Upper lobe of right lung (tissue), 1 donor: ENCODE measurements around the gene PLEKHH1. TPM values are rescaled to one million over a fixed set of nuclear protein-coding genes. Genes with fewer than 3 reads are reported as not detected.

ENCODE experiments used
- ATAC-seq: fragments of 200-7000 bp; cut with Tn5 transposase; one replicate; pipeline ENCODE4 v1.9.1; 2020; ENCODE audit warnings: mild to moderate bottlenecking, moderate library complexity
- DNase-seq: peaks from one replicate; pipeline ENCODE4 v3.0.0-alpha.2; 2020
- H3K27ac ChIP-seq: fragments of 200-600 bp; one replicate; pipeline ENCODE4 v1.8.0; 2022
- H3K27me3 ChIP-seq: fragments of 200-600 bp; one replicate; pipeline ENCODE4 v1.8.0; 2022; ENCODE audit warnings: mild to moderate bottlenecking
- H3K36me3 ChIP-seq: fragments of 200-600 bp; one replicate; pipeline ENCODE4 v1.8.0; 2022
- H3K4me1 ChIP-seq: fragments of 200-600 bp; one replicate; pipeline ENCODE4 v1.8.0; 2022
- H3K4me3 ChIP-seq: fragments of 200-600 bp; one replicate; pipeline ENCODE4 v1.8.0; 2022; ENCODE audit warnings: mild to moderate bottlenecking
- H3K9me3 ChIP-seq: fragments of 200-600 bp; one replicate; pipeline ENCODE4 v1.8.0; 2022
- intact Hi-C: fragments of 100-400 bp; cut with DNase I; formaldehyde crosslinking; loops from one replicate; pipeline ENCODE4 v1.11.0; 2022
- long read RNA-seq: library from polyadenylated mRNA; unstranded; transcript quantifications from one replicate; pipeline ENCODE4 v2.0.0, GENCODE V29; 2021
- total RNA-seq: library from RNA; stranded (reverse); fragmentation: NEBNext Ultra II Directional; extraction: Animal tissue kit (Norgen Biotek cat#: 25700); gene quantifications from one replicate; pipeline ENCODE4 v1.2.1, GENCODE V29; 2021
- TF ChIP-seq, protein P1 (sequence below): fragments of 200-600 bp; IDR thresholded peaks from one replicate; pipeline ENCODE4 v1.8.0; 2022; ENCODE audit warnings: antibody characterized with exemption
- donor health status: DM: no; HTN: yes; CAD: no; lungs with severe emphysema.

PLEKHH1 gene
- 2.3 TPM for total RNA-seq
- long read RNA-seq, result 0 reads

DNA sequence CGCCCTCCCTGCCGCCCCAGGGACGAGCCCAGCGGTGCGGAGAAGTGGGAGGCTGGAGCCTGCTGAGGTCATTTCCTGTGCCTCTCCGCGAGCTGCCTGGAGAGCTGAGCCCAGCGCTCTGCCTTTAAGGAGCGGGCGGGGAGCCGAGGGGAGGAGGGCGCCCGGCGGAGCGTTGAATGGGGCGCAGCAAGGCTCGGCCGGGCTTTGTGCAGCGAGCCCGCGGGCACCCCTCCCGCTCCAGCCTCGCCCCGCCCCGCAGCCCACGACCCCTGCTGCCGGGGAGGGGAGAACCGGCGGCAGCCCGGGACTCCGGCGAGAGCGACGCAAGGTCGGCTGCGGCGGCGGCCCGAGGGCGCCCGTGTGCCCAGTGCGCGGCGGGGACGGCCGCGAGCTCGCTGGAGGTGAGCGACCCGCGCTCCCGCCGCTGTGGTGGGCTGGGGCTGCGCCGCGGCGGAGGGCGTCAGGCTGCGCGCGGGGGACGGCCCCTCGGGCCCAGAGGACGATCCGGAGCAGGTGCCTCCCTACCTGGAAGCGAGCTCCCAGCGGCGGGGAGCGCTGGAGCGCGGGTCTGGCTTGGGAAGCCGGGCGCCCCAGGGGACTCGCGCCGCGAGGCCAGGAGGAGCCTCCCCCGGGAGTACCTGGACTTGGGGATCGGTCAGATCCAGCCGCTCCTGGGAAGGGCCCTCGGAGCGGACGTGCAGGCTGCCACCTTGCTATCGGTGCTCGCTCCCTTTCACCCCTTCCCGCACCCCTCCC, at the start of gene PLEKHH1:
PLEKHH1 (plus strand) TSS at position 293 of the 756 bp plus-strand sequence. CDS start 8,578 bp downstream, outside the sequence.
- TF ChIP-seq, protein P1, sequence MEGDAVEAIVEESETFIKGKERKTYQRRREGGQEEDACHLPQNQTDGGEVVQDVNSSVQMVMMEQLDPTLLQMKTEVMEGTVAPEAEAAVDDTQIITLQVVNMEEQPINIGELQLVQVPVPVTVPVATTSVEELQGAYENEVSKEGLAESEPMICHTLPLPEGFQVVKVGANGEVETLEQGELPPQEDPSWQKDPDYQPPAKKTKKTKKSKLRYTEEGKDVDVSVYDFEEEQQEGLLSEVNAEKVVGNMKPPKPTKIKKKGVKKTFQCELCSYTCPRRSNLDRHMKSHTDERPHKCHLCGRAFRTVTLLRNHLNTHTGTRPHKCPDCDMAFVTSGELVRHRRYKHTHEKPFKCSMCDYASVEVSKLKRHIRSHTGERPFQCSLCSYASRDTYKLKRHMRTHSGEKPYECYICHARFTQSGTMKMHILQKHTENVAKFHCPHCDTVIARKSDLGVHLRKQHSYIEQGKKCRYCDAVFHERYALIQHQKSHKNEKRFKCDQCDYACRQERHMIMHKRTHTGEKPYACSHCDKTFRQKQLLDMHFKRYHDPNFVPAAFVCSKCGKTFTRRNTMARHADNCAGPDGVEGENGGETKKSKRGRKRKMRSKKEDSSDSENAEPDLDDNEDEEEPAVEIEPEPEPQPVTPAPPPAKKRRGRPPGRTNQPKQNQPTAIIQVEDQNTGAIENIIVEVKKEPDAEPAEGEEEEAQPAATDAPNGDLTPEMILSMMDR, result no peak
- Histone ChIP-seq H3K4me3 (peak within 1 kb of the TSS; percentile 65), H3K4me1 (peaks cover 4% of the 10 kb centered on the region), H3K36me3 (no peaks in the 10 kb centered on the region), H3K27ac (peak within 1 kb of the TSS; percentile 17), H3K27me3 (peaks cover 5% of the 10 kb centered on the region), H3K9me3 (no peaks in the 10 kb centered on the region)
- peak; percentile 94 for ATAC-seq
- intact Hi-C loops, result no loop called here
- peak; percentile 88 for DNase-seq

DNA sequence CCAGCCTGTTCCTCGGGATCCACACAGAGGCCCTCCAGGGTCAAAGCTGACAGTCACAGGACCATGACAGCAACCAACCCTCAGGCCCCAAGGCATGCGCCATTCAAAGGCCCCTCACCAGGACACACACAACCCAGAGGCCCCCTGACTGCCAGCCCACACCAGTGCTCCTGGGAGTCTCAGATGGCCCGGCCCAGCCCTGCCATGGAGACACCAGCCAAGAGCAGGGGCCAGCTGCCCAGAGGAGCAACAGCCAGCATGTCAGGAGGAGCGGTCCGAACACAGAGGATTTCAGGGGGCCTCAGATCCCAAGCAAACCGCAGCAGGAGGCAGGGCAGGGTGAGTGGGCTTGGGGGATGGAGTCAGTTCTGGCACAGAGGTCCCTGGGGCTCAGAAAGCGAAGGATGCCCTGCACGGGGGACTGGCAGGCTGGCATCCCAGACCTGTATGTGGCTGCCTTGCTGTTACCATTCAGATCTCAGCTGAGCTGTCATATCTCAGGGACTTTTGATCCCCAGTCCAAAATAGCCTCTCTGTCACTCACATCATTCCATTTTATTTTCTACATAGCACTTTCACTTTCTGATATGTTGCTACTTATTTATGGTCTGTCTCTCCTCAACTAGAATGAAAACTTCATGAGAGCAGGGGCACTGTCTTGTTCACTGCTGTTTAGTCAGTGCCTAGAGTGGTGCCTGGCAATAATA, 49.4 kb upstream of the PLEKHH1 start:
- no peaks in the 10 kb centered on the region for H3K36me3 ChIP-seq
- H3K27me3 ChIP-seq, result no peaks in the 10 kb centered on the region
- DNase-seq (no peak), ATAC-seq (no peak)
- H3K4me1 ChIP-seq, result no peaks in the 10 kb centered on the region
- no peaks in the 10 kb centered on the region for H3K9me3 ChIP-seq
- H3K4me3 ChIP-seq, result no peak overlapping the region
- H3K27ac ChIP-seq, result no peak overlapping the region
- TF ChIP-seq, protein P1, result no peak
- intact Hi-C loops, result no loop called here

DNA sequence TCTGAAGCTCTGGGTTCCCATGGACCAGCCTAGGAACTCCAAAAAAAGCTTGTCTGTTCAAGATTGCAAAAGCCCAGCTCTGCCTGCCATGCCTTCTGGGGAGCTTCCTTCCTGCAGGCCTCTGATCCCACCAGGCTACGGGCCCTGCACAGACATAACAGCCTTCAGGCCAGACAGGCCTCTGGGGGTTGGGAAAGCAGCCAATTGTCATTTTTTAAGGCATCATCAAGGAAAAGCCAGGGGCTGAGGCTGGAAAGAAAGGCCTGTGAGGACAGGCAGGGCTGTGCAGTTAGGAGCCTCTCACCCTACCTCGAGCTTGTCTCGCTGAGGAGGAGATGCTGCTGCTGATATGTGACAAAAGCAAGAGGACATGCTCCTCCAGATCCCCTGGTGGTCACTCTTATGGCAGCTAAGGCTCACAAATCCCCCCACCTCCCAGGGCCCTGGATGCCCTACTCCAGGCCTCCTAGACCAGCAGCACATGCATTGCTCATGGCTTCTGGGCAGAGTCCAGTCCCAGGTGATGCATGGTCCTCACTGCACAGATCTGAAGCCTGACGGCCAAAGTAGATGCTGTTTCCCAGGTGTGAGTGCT, 47.5 kb upstream of the PLEKHH1 start:
- Histone ChIP-seq H3K36me3 (no peaks in the 10 kb centered on the region), H3K27me3 (no peaks in the 10 kb centered on the region), H3K9me3 (no peaks in the 10 kb centered on the region), H3K27ac (no peak overlapping the region), H3K4me3 (no peak overlapping the region), H3K4me1 (peaks cover 4% of the 10 kb centered on the region)
- TF ChIP-seq, protein P1, result no peak
- DNase-seq (no peak), ATAC-seq (no peak)
- intact Hi-C loops, result no loop called here

DNA sequence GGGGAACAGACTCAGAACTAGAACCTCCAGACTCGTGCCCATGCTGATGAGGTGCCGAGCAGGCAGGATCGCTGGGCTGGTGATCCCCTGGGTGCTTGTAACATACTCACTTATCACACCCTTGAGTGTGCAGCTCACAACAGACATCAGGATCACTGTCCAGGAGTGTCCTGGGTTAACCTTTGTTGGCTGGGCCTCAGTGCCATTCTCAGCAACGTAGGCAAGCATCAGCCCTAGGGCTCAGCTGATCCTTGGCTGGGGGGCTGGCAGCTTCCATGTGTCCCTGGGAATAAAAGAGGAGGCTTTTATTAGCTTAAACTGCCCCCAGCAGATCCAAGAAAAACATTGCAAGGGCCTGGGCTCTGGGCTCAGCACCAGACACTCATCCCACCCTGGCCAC, 46.2 kb upstream of the PLEKHH1 start:
- no peaks in the 10 kb centered on the region for H3K27me3 ChIP-seq
- peaks cover 4% of the 10 kb centered on the region for H3K4me1 ChIP-seq
- no peaks in the 10 kb centered on the region for H3K9me3 ChIP-seq
- H3K27ac ChIP-seq, result no peak overlapping the region
- H3K4me3 ChIP-seq, result no peak overlapping the region
- intact Hi-C loops, result no loop called here
- no peak for ATAC-seq
- TF ChIP-seq, protein P1, result no peak
- DNase-seq, result no peak
- H3K36me3 ChIP-seq, result no peaks in the 10 kb centered on the region

DNA sequence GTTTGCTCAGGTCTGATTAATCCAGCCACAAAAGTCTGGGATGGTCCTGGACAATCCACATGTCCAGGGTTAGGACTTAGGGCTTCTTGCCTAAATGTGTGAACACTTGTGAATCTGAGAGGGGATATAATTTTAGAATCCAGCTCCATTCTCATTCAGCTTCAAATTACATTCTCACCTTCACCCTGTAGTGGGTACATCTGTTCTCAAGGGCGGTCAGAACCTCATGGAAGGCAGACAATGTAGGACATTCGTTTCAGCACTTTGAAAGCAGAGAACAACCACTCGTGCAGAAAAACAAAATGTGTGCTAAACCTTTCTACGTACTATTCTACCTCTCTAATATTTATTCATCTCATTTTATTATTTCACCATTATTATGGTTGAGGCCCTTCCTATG, 45.8 kb upstream of the PLEKHH1 start:
- Histone ChIP-seq H3K4me1 (peaks cover 4% of the 10 kb centered on the region), H3K27ac (no peak overlapping the region), H3K4me3 (no peak overlapping the region), H3K9me3 (no peaks in the 10 kb centered on the region), H3K36me3 (no peaks in the 10 kb centered on the region), H3K27me3 (no peaks in the 10 kb centered on the region)
- no peak for ATAC-seq
- intact Hi-C loops, result no loop called here
- no peak for DNase-seq
- TF ChIP-seq, protein P1, result no peak
